ENCODE measurements around the gene SLC35A3. TPM values are rescaled to one million over a fixed set of nuclear protein-coding genes. Genes with fewer than 3 reads are reported as not detected.

The SLC35A3 gene
- total and polyA plus RNA-seq, 12 donors, result 3.2 to 9.4 (median 8.0) TPM

DNA sequence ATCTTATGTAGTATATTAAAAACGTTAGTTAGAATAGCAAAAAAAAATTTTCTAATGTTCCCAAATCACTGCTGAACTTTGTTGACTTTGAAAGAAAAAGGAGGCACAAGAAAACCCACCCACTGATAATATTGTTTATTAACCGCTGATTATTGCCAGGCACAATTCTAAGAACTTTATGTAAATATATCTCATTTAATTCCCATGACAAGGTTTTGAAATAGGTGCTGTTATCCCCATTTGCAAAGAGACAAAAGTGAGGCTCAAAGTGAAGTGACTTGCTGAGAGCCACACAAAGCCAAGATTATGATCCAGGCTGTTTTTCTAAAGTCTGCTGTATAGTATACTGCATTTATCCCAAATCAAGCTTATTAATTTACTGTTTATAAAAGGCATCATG is 106.5 kb downstream of the SLC35A3 start:
- Histone ChIP-seq H3K36me3 (peaks cover 0 to 98% (median 48%) of the 10 kb centered on the region in 9 donors), H3K9me3 (no peaks in the 10 kb centered on the region), H3K27ac (peak overlapping the region in 1 of 10 donors; percentile 57), H3K4me1 (peaks cover 0 to 20% (median 0%) of the 10 kb centered on the region in 9 donors), H3K4me3 (no peak overlapping the region), H3K27me3 (no peaks in the 10 kb centered on the region)
- WGBS, 2 donors, result 86 to 89% methylated on average over 2 of the region's 2 CpGs
- ATAC-seq, result no peak
- intact Hi-C loops (cut with DNase I), result no loop called here
- DNase-seq, result no peak
- TF ChIP-seq, protein P1, sequence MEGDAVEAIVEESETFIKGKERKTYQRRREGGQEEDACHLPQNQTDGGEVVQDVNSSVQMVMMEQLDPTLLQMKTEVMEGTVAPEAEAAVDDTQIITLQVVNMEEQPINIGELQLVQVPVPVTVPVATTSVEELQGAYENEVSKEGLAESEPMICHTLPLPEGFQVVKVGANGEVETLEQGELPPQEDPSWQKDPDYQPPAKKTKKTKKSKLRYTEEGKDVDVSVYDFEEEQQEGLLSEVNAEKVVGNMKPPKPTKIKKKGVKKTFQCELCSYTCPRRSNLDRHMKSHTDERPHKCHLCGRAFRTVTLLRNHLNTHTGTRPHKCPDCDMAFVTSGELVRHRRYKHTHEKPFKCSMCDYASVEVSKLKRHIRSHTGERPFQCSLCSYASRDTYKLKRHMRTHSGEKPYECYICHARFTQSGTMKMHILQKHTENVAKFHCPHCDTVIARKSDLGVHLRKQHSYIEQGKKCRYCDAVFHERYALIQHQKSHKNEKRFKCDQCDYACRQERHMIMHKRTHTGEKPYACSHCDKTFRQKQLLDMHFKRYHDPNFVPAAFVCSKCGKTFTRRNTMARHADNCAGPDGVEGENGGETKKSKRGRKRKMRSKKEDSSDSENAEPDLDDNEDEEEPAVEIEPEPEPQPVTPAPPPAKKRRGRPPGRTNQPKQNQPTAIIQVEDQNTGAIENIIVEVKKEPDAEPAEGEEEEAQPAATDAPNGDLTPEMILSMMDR (IDR thresholded peaks at IDR 0.05), result no peak

DNA sequence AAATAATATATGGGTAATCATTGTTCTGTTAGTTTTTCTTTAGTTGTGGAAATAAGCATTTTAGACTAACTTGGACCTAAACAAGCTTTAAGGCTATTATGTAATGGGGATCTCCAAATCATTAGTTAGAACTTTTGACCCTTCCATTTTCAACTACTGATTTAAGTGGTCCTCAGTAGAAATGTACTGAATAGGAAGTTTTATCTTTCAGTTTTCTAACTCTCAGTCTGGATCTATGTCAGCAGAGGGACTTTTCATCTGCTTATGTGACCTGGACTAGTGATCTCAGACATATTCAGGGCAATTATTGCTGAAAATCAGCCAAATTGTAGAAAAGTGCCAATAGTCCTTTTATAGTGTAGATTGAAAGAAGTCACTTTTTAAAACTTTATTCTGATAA is 106.9 kb downstream of the SLC35A3 start:
- H3K9me3 ChIP-seq, result no peaks in the 10 kb centered on the region
- H3K4me1 ChIP-seq, result peaks cover 0 to 20% (median 0%) of the 10 kb centered on the region in 9 donors
- TF ChIP-seq, protein P1 (IDR thresholded peaks at IDR 0.05), result no peak
- intact Hi-C loops (cut with DNase I), result no loop called here
- ATAC-seq (no peak), DNase-seq (no peak)
- no peak overlapping the region for H3K27ac ChIP-seq
- peaks cover 0 to 98% (median 48%) of the 10 kb centered on the region in 9 donors for H3K36me3 ChIP-seq
- H3K27me3 ChIP-seq, result no peaks in the 10 kb centered on the region
- no peak overlapping the region for H3K4me3 ChIP-seq

DNA sequence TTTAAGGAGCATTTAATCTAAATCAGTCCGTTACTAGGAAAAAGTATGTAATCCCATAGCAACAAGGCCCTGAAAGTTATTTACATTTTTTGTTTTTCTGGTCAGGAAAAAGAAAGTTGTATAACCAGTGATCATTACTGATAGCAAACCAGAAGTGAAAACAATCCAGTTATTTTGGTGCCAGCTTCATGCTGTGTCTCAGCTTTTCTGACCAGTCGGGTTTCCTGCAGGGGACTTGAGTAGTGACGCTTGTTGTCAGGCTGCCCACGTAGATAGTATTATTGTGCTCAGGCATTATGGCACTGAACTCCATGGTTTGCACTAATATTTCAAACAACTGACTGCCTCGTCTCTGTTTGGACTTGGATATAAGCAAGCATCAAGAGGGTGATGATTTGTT is 107.7 kb downstream of the SLC35A3 start:
- Histone ChIP-seq H3K4me1 (peaks cover 0 to 20% (median 0%) of the 10 kb centered on the region in 9 donors), H3K9me3 (no peaks in the 10 kb centered on the region), H3K36me3 (peaks cover 0 to 98% (median 51%) of the 10 kb centered on the region in 9 donors), H3K4me3 (no peak overlapping the region), H3K27ac (peak overlapping the region in 2 of 10 donors; percentile 1 to 13), H3K27me3 (no peaks in the 10 kb centered on the region)
- TF ChIP-seq, protein P1 (IDR thresholded peaks at IDR 0.05), result no peak
- WGBS, 2 donors, result 58 to 70% methylated on average over 5 of the region's 5 CpGs
- peak in 5 of 8 donors; percentile 31 to 70 (median 53) for ATAC-seq
- DNase-seq, result no peak
- intact Hi-C loops (cut with DNase I), result no loop called here

DNA sequence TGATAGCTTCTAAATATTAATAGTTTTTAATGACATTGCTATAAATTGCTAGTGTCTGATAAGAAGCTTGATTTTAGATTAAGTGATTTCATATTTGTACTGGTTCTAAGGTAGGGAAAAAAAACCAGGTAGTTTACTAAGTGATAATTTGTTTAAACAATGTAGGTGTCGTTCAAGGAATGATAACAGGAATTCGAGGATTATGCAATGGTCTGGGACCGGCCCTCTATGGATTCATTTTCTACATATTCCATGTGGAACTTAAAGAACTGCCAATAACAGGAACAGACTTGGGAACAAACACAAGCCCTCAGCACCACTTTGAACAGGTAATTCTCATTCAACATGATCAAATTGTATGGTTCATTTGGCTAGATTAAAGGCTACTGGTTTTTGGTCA is 110.5 kb downstream of the SLC35A3 start:
- H3K4me3 ChIP-seq, result no peak overlapping the region
- no peaks in the 10 kb centered on the region for H3K9me3 ChIP-seq
- intact Hi-C loops (cut with DNase I), result no loop called here

More for the DNA sequence above, 110.5 kb downstream of the SLC35A3 start:
- Histone ChIP-seq H3K4me1 (peaks cover 0 to 12% (median 0%) of the 10 kb centered on the region in 9 donors), H3K27ac (no peak overlapping the region), H3K36me3 (peaks cover 0 to 98% (median 51%) of the 10 kb centered on the region in 9 donors), H3K27me3 (no peaks in the 10 kb centered on the region)
- DNase-seq (no peak), ATAC-seq (no peak)
- TF ChIP-seq, protein P1 (IDR thresholded peaks at IDR 0.05), result no peak
- WGBS, 2 donors, result 89 to 91% methylated on average over 3 of the region's 3 CpGs

Other genes with a start within 250 kb of the SLC35A3 start
- 1 to 10 TPM; 1.7 to 8.2 (median 4.8) TPM for gene FRRS1, start 203.4 kb upstream of the SLC35A3 start, total RNA-seq
- 1 to 10 TPM in 1 of 2 donors, under 1 TPM in 1; 0.88 to 2.2 TPM for gene FRRS1, start 203.4 kb upstream of the SLC35A3 start, polyA plus RNA-seq
- gene AGL, start 119.6 kb upstream of the SLC35A3 start, total RNA-seq, result 10 to 100 TPM; 38.5 to 73.1 (median 58.8) TPM
- 10 to 100 TPM; 10.5 to 17.0 TPM for gene AGL, start 119.6 kb upstream of the SLC35A3 start, polyA plus RNA-seq
- 1 to 10 TPM in 9 of 10 donors, under 1 TPM in 1; 0.95 to 2.7 (median 1.7) TPM for gene SASS6, start 162.9 kb downstream of the SLC35A3 start, total RNA-seq
- 1 to 10 TPM; 1.1 to 1.7 TPM for gene SASS6, start 162.9 kb downstream of the SLC35A3 start, polyA plus RNA-seq
- gene TRMT13, start 163.2 kb downstream of the SLC35A3 start, total RNA-seq, result 1 to 10 TPM; 4.1 to 8.2 (median 5.4) TPM
- gene TRMT13, start 163.2 kb downstream of the SLC35A3 start, polyA plus RNA-seq, result 10 to 100 TPM in 1 of 2 donors, 1 to 10 TPM in 1; 5.1 to 12.7 TPM
- 100 to 1,000 TPM in 9 of 10 donors, 10 to 100 TPM in 1; 61.1 to 226 (median 135) TPM for gene LRRC39, start 208.3 kb downstream of the SLC35A3 start, total RNA-seq
- 100 to 1,000 TPM in 1 of 2 donors, 10 to 100 TPM in 1; 13.9 to 355 TPM for gene LRRC39, start 208.3 kb downstream of the SLC35A3 start, polyA plus RNA-seq

Data from heart right ventricle (tissue), 16 donors.